Right lung (tissue), 5 donors: ENCODE data around the gene MEF2B. TPM values are rescaled to one million over a fixed set of nuclear protein-coding genes. Genes with fewer than 3 reads are reported as not detected.

Source experiments
- DNase-seq, 2 donors: peaks; one replicate each; pipeline ENCODE4 v3.0.0-alpha.2; 2013
- polyA plus RNA-seq, 5 donors: library from polyadenylated mRNA; unstranded; fragments of 120-200 nt; gene quantifications; one replicate each; pipeline versions ENCODE4 v1.2.1 to v1.2.3, GENCODE V29; 2013; ENCODE audit warnings: inconsistent platforms in 1 of 5, low replicate concordance in 1 of 5; ENCODE audit not compliant: insufficient read length in 5 of 5, insufficient read depth in 1 of 5

The MEF2B gene
- polyA plus RNA-seq, 5 donors: 1.5 to 3.6 (median 3.5) TPM

DNA sequence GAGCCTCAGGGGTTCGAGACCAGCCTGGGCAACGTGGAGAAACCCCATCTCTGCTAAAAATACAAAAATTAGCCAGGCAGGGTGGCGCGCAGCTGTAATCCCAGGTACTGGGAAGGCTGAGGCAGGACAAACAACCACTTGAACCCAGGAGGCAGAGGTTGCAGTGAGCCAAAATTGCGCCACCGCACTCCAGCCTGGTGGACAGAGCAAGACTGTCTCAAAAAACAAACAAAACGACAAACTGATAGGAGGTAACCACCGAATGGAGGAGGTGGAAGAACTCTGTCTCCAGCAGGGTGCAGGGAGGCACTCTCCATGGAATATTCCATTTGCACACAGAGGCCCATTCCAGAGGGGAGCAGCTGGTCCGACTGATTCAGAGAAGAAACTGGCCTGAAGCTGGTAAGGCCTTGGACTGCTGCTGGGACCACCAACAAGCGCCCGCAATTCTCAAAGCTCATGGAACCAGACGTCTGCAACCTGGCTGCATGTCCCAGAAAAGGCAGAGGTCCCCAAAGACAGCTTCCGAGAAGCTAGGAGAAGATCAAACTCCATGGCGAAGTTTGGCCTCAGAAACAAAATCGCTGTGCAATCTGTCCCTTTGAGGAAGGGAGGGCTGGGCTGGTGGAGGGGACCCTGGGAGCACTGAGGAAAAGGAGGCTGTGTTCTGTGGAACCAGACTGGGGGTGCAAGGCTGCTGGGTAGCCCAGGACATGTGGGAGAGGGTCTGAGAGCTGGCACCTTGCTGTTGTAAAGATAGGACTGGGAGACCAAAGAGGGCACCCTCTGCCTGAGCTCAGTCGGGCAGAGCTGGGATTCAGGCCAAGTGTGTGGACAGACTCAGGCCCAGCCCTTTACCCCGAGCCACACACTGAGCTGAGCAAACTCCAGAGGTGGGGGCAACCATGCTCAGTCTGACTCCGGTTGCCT lies 71.1 kb downstream of the MEF2B start:
- DNase-seq: no peak

DNA sequence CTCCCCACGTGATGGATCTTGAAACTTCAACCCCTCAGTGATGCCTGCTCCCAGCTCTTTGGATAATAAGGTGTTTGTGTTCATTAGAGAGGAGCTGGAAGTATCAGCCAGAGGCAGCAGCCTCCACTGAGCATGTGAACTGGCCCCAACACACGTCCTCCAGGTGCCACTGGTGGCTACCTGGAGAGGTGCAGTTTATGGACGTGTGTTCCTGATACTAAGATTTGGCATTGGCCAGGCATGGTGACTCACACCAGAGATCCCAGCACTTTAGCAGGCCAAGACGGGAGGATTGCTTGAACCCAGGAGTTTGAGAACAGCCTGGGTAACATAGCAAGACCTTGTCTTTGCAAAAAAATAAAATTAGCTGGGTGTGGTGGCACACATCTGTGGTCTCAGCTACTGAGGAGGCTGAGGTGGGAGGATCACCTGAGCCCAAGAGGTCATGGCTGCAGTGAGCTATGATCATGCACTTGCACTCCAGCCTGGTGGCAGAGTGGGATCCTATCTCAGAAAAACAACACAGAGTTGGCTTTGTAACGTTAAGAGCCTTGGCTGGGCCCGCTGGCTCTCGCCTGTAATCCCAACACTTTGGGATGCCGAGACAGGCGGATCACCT lies 71.9 kb downstream of the MEF2B start:
- DNase-seq: no peak

DNA sequence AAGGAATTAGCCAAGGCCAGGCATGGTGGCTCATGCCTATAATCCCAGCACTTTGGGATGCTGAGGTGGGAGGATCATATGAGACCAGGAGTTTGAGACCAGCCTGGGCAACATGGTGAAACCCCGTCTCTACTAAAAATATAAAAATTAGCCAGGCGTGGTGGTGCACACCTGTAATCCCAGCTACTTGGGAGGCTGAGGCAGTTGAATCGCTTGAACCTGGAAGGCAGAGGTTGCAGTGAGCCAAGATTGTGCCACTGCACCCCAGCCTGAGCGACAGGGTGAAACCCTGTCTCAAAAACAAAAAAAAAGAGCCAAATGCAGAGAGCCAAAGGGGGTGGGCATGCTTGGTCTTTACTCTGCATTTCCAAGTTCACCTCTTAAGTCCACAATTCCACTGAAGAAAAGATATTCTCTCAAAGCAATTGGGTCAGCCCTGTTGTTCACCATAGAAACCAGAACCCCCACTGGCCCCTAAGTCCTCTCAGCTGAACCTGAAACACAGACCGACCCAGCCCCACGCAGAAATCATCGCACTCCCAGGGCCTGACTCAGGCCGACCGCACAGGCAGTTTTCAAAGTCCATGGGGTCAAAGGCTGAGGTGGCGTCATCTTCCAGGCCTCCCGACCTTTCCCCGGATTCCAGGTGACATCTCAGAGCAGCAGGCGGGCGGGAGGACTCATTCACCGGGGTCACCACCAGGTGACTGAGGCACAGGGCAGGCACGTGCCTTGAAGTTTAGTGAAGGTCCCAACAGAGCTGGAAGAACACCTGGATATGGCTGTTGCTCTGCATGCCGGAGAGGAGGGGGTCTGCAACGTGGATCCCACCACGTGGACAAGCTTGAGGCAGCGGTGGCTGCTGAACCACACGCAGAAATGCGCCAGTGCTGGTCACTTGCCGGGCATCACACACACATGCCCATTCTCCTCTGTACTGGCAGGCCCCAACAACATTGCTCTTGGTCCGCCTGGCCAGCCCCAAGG lies 73.1 kb downstream of the MEF2B start:
- no peak for DNase-seq

DNA sequence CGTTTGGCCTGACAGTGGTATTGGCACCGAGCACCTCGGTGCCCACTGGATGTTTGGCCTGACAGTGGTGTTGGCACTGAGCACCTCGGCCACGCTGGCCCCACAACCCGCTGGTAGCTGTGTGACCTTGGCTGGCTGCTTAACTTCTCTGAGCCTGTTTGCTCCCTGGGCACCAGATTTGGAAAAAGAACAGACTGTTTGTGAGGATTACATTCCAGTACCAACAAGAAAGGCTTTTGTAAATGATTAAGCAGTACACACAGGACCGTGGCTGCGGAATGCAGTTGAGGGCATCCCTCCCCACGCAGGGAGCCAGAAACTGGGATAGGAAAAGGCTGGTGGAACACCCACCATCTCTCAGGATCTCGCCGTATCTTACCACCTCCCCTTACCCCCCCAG lies 74.4 kb downstream of the MEF2B start:
- DNase-seq: no peak

Other genes with a start within 250 kb of the MEF2B start
- 10 to 100 TPM; 45.0 to 77.3 (median 53.8) TPM for gene HOMER3, start 229.0 kb downstream of the MEF2B start, polyA plus RNA-seq
- gene SUGP2, start 136.7 kb downstream of the MEF2B start, polyA plus RNA-seq: 100 to 1,000 TPM in 3 of 5 donors, 10 to 100 TPM in 2; 93.2 to 132 (median 100) TPM
- gene ARMC6, start 136.7 kb downstream of the MEF2B start, polyA plus RNA-seq: 10 to 100 TPM; 26.6 to 43.7 (median 33.1) TPM
- gene SLC25A42, start 106.3 kb downstream of the MEF2B start, polyA plus RNA-seq: 10 to 100 TPM; 10.2 to 15.9 (median 12.9) TPM
- gene TMEM161A, start 31.8 kb downstream of the MEF2B start, polyA plus RNA-seq: 10 to 100 TPM; 19.4 to 31.3 (median 25.3) TPM
- 10 to 100 TPM; 16.3 to 20.7 (median 17.6) TPM for gene BORCS8, start 21.9 kb upstream of the MEF2B start, polyA plus RNA-seq
- 10 to 100 TPM; 55.3 to 88.3 (median 68.3) TPM for gene RFXANK, start 22.0 kb upstream of the MEF2B start, polyA plus RNA-seq
- 10 to 100 TPM in 4 of 5 donors, 1 to 10 TPM in 1; 9.4 to 14.9 (median 12.6) TPM for gene NR2C2AP, start 33.2 kb upstream of the MEF2B start, polyA plus RNA-seq
- under 1 TPM; 0.03 to 0.09 (median 0.05) TPM for gene NCAN, start 41.7 kb upstream of the MEF2B start, polyA plus RNA-seq
- gene TM6SF2, start 103.0 kb upstream of the MEF2B start, polyA plus RNA-seq: 1 to 10 TPM; 4.9 to 9.1 (median 6.0) TPM
- 10 to 100 TPM; 38.6 to 57.1 (median 50.4) TPM for gene SUGP1, start 150.2 kb upstream of the MEF2B start, polyA plus RNA-seq
- gene MAU2, start 150.6 kb upstream of the MEF2B start, polyA plus RNA-seq: 10 to 100 TPM; 49.9 to 81.4 (median 61.9) TPM
- gene GATAD2A, start 235.4 kb upstream of the MEF2B start, polyA plus RNA-seq: 10 to 100 TPM; 33.1 to 57.9 (median 43.8) TPM